Spleen (tissue), 11 donors: ENCODE measurements around the gene PHOSPHO1. TPM values are rescaled to one million over a fixed set of nuclear protein-coding genes. Genes with fewer than 3 reads are reported as not detected.

ENCODE experiments used
- DNase-seq: peaks from one replicate; pipeline ENCODE4 v3.0.0-alpha.2; 2020
- H3K27ac ChIP-seq, 8 donors: fragments of 200-600 bp; sonication (generic) in 7 of 8; 1 replicate in 4 of 8; 2 replicates in 4 of 8; pipeline versions ENCODE4 v1.5.0 to v1.8.0; 2016 to 2021; ENCODE audit warnings: inconsistent platforms in 4 of 8, mild to moderate bottlenecking in 4 of 8, moderate library complexity in 1 of 8
- H3K27me3 ChIP-seq, 7 donors: fragments of 200-600 bp; sonication (generic) in 6 of 7; replicated peaks in 1 of 7; 1 replicate in 4 of 7; 2 replicates in 3 of 7; pipeline versions ENCODE4 v1.5.0 to v1.8.0; 2016 to 2021; ENCODE audit warnings: inconsistent platforms in 3 of 7, mild to moderate bottlenecking in 1 of 7
- H3K36me3 ChIP-seq, 6 donors: fragments of 200-600 bp; sonication (generic) in 5 of 6; 1 replicate in 4 of 6; 2 replicates in 2 of 6; pipeline versions ENCODE4 v1.5.0 to v1.8.0; 2016 to 2021; ENCODE audit warnings: inconsistent platforms in 2 of 6
- H3K4me1 ChIP-seq, 6 donors: fragments of 200-600 bp; sonication (generic) in 5 of 6; 1 replicate in 3 of 6; 2 replicates in 3 of 6; pipeline versions ENCODE4 v1.5.0 to v1.8.0; 2016 to 2021; ENCODE audit warnings: inconsistent platforms in 3 of 6
- H3K4me3 ChIP-seq, 8 donors: fragments of 200-600 bp; sonication (generic) in 7 of 8; 1 replicate in 4 of 8; 2 replicates in 4 of 8; pipeline versions ENCODE4 v1.5.0 to v1.8.0; 2016 to 2021; ENCODE audit warnings: inconsistent platforms in 4 of 8, mild to moderate bottlenecking in 4 of 8, moderate library complexity in 2 of 8
- H3K9me3 ChIP-seq, 8 donors: fragments of 200-600 bp; sonication (generic) in 7 of 8; 1 replicate in 4 of 8; 2 replicates in 4 of 8; pipeline versions ENCODE4 v1.5.0 to v1.8.0; 2016 to 2021; ENCODE audit warnings: inconsistent platforms in 4 of 8
- POLR2A ChIP-seq, 3 donors: fragments of 450-650 bp; IDR thresholded peaks; one replicate each; pipeline ENCODE4 v1.5.1; 2017; ENCODE audit warnings: antibody characterized with exemption in 3 of 3, mild to moderate bottlenecking in 1 of 3
- POLR2AphosphoS5 ChIP-seq, 3 donors: sonication (generic); formaldehyde crosslinking; IDR thresholded peaks; one replicate each; pipeline ENCODE4 v1.5.1; 2017; ENCODE audit warnings: antibody characterized with exemption in 3 of 3
- WGBS, 5 donors: extraction: QIAGEN DNeasy Blood & Tissue Kit in 3 of 5; methylation state at CpG; one replicate each; pipeline versions ENCODE4 v1.1.5 to v1.1.7; 2013 to 2018; 5-methylcytosine and 5-hydroxymethylcytosine counted together
- intact Hi-C: fragments of 100-400 bp; cut with DNase I; formaldehyde crosslinking; loops from one replicate; pipeline ENCODE4 v1.15.0; 2023; ENCODE audit warnings: low total_unique reads
- polyA plus RNA-seq, 3 donors: library from polyadenylated mRNA; stranded (reverse); fragments of 200-250 nt; gene quantifications; one replicate each; pipeline ENCODE4 v1.2.1, GENCODE V29; 2013
- total RNA-seq, 7 donors: library from RNA; depleted of rRNA in 3 of 7; stranded (reverse); fragments of >200 nt in 3 of 7; fragmentation: NEBNext Ultra II Directional in 4 of 7; extraction: Animal tissue kit (Norgen Biotek cat#: 25700) in 4 of 7; gene quantifications; one replicate each; pipeline versions ENCODE4 v1.1.0 to v1.2.1, GENCODE V29; 2016 to 2021
- TF ChIP-seq, protein P1 (sequence below), 11 experiments: fragments of 200-600 bp in 7 of 11; fragments of 450-650 bp in 4 of 11; sonication (generic) in 4 of 11; IDR thresholded peaks in 8 of 11; conservative IDR thresholded peaks in 3 of 11; 1 replicate in 7 of 11; 2 replicates in 4 of 11; pipeline versions ENCODE4 v1.4.0 to v1.8.0; 2016 to 2021; ENCODE audit warnings: antibody characterized with exemption in 11 of 11, inconsistent platforms in 4 of 11, mild to moderate bottlenecking in 1 of 11
- donor health status: healthy with polysubstance abuse.
- donor health status: DM: no; HTN: no; CAD: no; lungs with moderate emphysema.
- donor health status: DM: no; HTN: no; CAD: no.
- donor health status: Bipolar disorder and iron deficiency.
- donor health status: healthy.
- donor health status: DM: no; HTN: no; CAD: no.
- donor health status: DM: yes; HTN: yes; CAD: no.

PHOSPHO1 gene
- total and polyA plus RNA-seq, 10 donors: 0.80 to 12.2 (median 3.9) TPM

DNA sequence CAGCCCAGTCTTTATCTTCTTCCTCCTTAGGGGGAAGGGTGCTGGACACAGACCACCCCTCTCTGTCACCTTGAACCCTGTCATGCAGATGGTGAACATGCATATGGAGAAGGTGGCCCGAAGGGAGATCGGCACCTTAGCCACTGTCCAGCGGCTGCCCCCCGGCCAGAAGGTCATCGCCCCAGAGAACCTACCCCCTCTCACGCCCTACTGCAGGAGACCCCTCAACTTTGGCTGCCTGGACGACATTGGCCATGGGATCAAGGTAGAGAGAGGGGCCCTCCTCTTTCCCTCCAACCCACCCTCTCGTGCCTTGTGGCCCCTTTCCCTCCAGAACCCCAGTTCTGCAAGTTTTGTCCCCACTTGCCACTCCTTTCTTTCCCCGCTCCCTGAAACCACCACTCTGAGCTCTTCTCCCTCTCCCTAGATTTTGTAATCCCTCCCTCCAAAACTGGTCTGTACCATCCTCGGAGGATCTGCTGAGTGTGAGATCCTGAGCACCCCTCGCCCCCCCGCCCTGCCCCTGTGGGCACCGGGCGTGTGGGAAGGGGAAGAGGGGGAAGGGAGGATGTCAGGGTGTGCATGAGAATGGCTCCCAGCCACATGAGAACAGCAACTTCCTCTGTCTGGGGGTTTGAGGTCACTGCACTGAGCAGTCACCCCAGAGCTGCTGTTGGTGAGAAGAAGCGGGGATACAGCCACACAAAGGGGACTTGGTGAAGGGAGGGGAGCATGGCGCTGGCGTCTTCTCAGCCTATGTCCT is 12.8 kb downstream of the PHOSPHO1 start:
- Histone ChIP-seq H3K27me3 (peaks cover 0 to under 1% (median 0%) of the 10 kb centered on the region in 7 donors), H3K4me1 (peaks cover 73 to 99% (median 83%) of the 10 kb centered on the region in 6 donors), H3K4me3 (peak overlapping the region in 5 of 8 donors; percentile 10 to 88 (median 13)), H3K9me3 (no peaks in the 10 kb centered on the region), H3K36me3 (peaks cover 0 to 85% (median 28%) of the 10 kb centered on the region in 6 donors), H3K27ac (peak overlapping the region; percentile 60 to 94 (median 87))
- intact Hi-C loops: no loop called here
- WGBS, 5 donors: 33 to 42% (median 34%) methylated on average over 17 of the region's 17 CpGs
- TF ChIP-seq POLR2AphosphoS5 (IDR thresholded peaks at IDR 0.05) (peak; percentile 87 to 95 (median 93)), POLR2A (IDR thresholded peaks at IDR 0.05) (no peak)
- TF ChIP-seq, protein P1, sequence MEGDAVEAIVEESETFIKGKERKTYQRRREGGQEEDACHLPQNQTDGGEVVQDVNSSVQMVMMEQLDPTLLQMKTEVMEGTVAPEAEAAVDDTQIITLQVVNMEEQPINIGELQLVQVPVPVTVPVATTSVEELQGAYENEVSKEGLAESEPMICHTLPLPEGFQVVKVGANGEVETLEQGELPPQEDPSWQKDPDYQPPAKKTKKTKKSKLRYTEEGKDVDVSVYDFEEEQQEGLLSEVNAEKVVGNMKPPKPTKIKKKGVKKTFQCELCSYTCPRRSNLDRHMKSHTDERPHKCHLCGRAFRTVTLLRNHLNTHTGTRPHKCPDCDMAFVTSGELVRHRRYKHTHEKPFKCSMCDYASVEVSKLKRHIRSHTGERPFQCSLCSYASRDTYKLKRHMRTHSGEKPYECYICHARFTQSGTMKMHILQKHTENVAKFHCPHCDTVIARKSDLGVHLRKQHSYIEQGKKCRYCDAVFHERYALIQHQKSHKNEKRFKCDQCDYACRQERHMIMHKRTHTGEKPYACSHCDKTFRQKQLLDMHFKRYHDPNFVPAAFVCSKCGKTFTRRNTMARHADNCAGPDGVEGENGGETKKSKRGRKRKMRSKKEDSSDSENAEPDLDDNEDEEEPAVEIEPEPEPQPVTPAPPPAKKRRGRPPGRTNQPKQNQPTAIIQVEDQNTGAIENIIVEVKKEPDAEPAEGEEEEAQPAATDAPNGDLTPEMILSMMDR (IDR thresholded peaks at IDR 0.05 in 8 of 11, conservative IDR thresholded peaks at IDR 0.05 in 3 of 11): peak in 1 of 11 experiments; percentile 18
- peak; percentile 93 for DNase-seq

DNA sequence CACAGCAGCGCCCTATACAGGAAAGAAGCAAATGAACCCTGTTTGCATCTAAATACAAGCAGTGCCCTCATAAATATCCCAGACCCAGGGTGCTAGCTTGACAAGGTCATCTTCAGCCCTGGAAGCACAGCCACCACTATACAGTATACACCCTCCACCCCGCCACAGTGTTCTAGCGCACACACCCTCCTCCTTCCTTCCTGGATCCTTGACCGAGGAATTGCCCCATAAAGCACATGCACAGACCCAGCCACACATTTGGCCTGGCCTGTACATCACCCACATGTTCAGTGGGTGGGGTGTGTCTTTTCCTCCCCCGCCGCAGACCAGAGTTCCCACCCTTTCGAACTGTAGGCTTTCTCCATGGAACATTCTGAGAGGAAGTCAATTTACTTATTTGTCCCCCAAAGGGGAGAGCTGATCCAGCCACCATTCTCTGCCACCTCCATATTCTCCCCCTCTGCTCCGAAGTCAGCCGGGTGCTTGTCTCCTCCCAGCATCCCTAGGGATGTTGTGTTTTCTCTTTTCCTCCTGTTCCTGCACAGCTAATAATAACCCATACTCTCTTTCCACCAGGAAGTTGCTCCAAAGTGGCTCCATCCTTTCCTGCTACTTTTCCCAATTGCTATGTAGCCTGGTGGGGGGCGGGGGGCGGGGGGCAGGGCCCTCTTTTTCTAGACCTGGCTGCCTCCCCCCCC is 13.5 kb downstream of the PHOSPHO1 start:
- peak; percentile 87 for DNase-seq
- H3K27me3 ChIP-seq: no peaks in the 10 kb centered on the region
- H3K4me1 ChIP-seq: peaks cover 73 to 99% (median 86%) of the 10 kb centered on the region in 6 donors
- H3K27ac ChIP-seq: peak overlapping the region; percentile 68 to 94 (median 87)
- peaks cover 0 to 80% (median 22%) of the 10 kb centered on the region in 6 donors for H3K36me3 ChIP-seq
- intact Hi-C loops: no loop called here
- TF ChIP-seq, protein P1 (IDR thresholded peaks at IDR 0.05 in 8 of 11, conservative IDR thresholded peaks at IDR 0.05 in 3 of 11): no peak
- TF ChIP-seq POLR2AphosphoS5 (IDR thresholded peaks at IDR 0.05): peak in 2 of 3 donors; percentile 74 to 88
- H3K9me3 ChIP-seq: no peaks in the 10 kb centered on the region
- WGBS, 5 donors: 27 to 45% (median 31%) methylated on average over 11 of the region's 11 CpGs
- H3K4me3 ChIP-seq: peak overlapping the region in 5 of 8 donors; percentile 10 to 88 (median 13)

DNA sequence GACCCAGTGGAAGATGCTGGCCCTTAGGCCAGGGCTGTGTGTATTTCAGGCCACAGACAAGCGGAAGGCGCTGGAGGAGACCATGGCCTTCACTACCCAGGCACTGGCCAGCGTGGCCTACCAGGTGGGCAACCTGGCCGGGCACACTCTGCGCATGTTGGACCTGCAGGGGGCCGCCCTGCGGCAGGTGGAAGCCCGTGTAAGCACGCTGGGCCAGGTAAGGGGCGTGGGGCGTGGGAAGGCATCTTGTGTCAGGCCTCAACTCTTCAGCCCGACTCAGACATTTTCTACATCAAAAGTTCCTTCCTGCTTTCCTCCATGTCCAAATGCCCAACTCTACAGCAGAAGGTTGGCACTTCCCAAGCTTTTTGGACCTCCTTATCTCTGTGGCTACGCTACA is 14.1 kb downstream of the PHOSPHO1 start:
- H3K9me3 ChIP-seq: no peaks in the 10 kb centered on the region
- TF ChIP-seq POLR2A (IDR thresholded peaks at IDR 0.05): no peak
- TF ChIP-seq POLR2AphosphoS5 (IDR thresholded peaks at IDR 0.05): peak in 1 of 3 donors; percentile 69
- peak; percentile 88 for DNase-seq
- H3K4me3 ChIP-seq: peak overlapping the region in 1 of 8 donors; percentile 88
- H3K27ac ChIP-seq: peak overlapping the region; percentile 68 to 94 (median 87)
- peaks cover 0 to 74% (median 16%) of the 10 kb centered on the region in 6 donors for H3K36me3 ChIP-seq
- peaks cover 78 to 99% (median 92%) of the 10 kb centered on the region in 6 donors for H3K4me1 ChIP-seq
- 61 to 73% (median 62%) methylated on average over 11 to 13 of the region's 13 CpGs for WGBS, 5 donors
- intact Hi-C loops: no loop called here
- H3K27me3 ChIP-seq: no peaks in the 10 kb centered on the region

DNA sequence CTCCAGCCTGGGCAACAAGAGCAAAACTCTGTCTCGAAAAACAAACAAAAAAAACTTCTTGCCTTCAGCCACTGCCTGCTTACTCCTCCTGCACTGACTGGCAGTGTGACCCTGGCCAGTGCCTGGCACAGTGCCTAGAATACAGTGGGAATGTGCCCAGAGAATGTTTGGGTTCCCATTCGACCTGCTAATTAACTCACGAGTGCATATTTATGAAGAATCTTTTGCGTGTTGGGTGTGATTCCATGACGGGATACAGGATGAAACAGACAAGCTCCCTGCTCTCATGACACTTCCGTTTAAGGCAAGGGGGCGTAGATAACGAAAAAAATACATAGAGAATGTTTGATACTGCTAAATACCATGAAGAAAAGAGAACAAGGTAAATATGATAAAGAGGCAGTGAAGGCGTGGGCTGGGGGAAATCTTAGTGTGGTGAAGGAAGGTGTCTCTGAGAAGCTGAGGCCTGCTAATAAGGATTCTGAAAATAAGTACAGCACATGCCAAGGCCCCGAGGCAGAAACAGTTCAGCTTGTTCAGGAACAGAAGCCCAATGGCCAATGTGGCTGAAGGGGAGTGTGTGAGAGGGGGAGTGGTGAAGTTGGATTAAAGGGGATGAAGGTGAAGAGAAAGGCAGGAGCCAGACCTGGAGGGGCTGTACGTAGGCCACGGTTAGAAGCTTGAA is 15.8 kb downstream of the PHOSPHO1 start:
- no peaks in the 10 kb centered on the region for H3K27me3 ChIP-seq
- intact Hi-C loops: no loop called here
- peak overlapping the region in 6 of 8 donors; percentile 63 to 88 (median 76) for H3K4me3 ChIP-seq
- peaks cover 0 to 57% (median 4%) of the 10 kb centered on the region in 6 donors for H3K36me3 ChIP-seq
- peaks cover 73 to 100% (median 99%) of the 10 kb centered on the region in 6 donors for H3K4me1 ChIP-seq
- TF ChIP-seq, protein P1 (IDR thresholded peaks at IDR 0.05 in 8 of 11, conservative IDR thresholded peaks at IDR 0.05 in 3 of 11): no peak
- no peak for TF ChIP-seq POLR2A (IDR thresholded peaks at IDR 0.05)
- peak in 1 of 3 donors; percentile 49 for TF ChIP-seq POLR2AphosphoS5 (IDR thresholded peaks at IDR 0.05)
- H3K27ac ChIP-seq: peak overlapping the region; percentile 68 to 94 (median 87)
- no peaks in the 10 kb centered on the region for H3K9me3 ChIP-seq
- 41 to 61% (median 52%) methylated on average over 12 of the region's 12 CpGs for WGBS, 5 donors
- DNase-seq: no peak
